Brain microvascular endothelial cell (primary cell): ENCODE results near the gene ACP1.
A peak's percentile ranks its signal among the peaks of the same experiment; 100 is the strongest.

ENCODE experiments used
- DNase-seq: peaks from one replicate; pipeline ENCODE4 v3.0.0-alpha.2; 2020
- H3K27ac ChIP-seq: fragments of 250-450 bp; sonication (Bioruptor Pico); 2 replicates; pipeline ENCODE4 v1.5.1; 2020; ENCODE audit warnings: mild to moderate bottlenecking, moderate library complexity
- H3K27me3 ChIP-seq: fragments of 250-450 bp; sonication (Bioruptor Pico); replicated peaks from 2 replicates; pipeline ENCODE4 v1.5.1; 2020; ENCODE audit warnings: mild to moderate bottlenecking
- H3K36me3 ChIP-seq: fragments of 250-450 bp; sonication (Bioruptor Pico); replicated peaks from 2 replicates; pipeline ENCODE4 v1.5.1; 2020; ENCODE audit warnings: mild to moderate bottlenecking
- H3K4me3 ChIP-seq: 2 replicates; pipeline ENCODE4 v1.5.1; 2011; ENCODE audit warnings: low read depth, mild to moderate bottlenecking, control low read depth, low read length, moderate library complexity
- in situ Hi-C: cut with HindIII; loops from 2 replicates; pipeline ENCODE4 v1.10.0; 2017; ENCODE audit warnings: low sequenced_read_pairs, low pct_ligation_motif_present
- TF ChIP-seq, protein P1 (sequence below): IDR thresholded peaks from 2 replicates; pipeline ENCODE4 v1.5.1; 2011; ENCODE audit warnings: low read depth, mild to moderate bottlenecking, moderate library complexity, low read length, control low read depth, inconsistent platforms; ENCODE audit errors: missing control alignments

ACP1 gene

DNA sequence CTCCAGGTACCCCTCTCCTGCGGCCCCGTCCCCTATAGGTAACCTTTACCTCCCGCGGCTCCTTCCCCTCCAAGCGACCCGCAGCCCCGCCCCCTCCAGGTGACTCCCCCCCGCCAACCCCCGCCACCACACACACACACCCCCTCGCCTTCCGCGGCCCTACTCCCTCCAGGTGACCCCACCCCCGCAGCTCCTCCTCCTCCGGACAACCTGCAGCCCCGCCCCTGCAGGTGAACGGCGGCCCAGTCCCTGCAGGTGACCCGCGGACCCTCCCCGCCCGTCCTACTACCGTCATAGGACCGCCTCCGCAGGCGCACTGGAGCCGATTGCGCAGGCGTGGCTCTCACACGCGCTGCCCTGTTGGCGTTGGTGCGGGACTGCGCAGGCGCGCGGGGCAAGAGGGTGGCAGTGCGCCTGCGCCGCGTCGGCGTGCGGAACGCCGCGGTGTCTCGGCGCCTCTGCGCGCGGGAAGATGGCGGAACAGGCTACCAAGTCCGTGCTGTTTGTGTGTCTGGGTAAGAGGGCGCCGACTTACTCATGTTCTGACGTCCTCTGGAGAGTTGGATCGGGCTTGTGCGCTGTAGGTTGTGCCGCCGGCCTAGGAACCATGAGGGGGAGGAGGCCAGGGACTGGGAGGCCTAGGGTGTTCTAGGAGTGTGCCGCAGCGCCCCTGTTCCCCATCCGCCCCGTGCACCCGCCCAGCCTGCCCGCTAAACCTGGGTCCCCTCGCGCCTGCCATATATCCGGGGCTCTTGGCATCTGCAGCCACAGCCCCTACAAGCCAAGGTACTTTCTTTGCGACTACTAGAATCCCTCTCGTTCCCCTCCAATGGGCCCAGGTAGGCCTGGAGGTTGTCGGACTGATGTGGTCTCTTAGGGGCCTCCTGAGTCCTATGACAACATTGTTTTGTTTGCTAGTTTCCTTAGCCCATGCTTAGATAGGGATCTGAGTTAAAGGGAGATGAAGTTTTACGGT lies at the start of gene ACP1:
Gene ACP1, plus strand, starts transcription at position 455 of the 976 bp plus-strand sequence. Its CDS starts 18 bp downstream, at position 473.
- H3K36me3 ChIP-seq = no peaks in the 10 kb centered on the region
- in situ Hi-C loops = no loop called here
- H3K27me3 ChIP-seq = no peaks in the 10 kb centered on the region
- peak; percentile 84 for DNase-seq
- peak within 1 kb of the TSS; percentile 77 for H3K27ac ChIP-seq
- peak within 1 kb of the TSS; percentile 94 for H3K4me3 ChIP-seq
- TF ChIP-seq, protein P1, sequence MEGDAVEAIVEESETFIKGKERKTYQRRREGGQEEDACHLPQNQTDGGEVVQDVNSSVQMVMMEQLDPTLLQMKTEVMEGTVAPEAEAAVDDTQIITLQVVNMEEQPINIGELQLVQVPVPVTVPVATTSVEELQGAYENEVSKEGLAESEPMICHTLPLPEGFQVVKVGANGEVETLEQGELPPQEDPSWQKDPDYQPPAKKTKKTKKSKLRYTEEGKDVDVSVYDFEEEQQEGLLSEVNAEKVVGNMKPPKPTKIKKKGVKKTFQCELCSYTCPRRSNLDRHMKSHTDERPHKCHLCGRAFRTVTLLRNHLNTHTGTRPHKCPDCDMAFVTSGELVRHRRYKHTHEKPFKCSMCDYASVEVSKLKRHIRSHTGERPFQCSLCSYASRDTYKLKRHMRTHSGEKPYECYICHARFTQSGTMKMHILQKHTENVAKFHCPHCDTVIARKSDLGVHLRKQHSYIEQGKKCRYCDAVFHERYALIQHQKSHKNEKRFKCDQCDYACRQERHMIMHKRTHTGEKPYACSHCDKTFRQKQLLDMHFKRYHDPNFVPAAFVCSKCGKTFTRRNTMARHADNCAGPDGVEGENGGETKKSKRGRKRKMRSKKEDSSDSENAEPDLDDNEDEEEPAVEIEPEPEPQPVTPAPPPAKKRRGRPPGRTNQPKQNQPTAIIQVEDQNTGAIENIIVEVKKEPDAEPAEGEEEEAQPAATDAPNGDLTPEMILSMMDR = no peak

DNA sequence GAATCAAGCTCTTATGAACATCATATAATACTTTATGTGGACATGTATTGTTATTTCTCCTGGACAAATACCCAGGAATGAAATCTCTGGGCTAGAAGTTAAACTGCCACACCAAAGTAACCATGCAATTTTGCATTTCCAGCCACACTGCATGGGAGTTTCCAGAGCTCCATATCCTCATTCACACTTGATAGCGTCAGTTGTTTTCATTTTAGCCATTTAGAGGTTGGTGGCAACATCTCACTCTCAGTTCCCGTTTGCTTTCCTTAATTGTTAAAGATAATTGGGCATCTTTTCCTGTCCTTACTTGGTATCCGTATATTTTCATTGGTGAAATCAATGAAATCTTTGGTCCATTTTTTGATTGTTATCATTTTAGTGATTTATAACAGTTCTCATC lies 48.7 kb upstream of the ACP1 start:
- H3K27me3 ChIP-seq = no peaks in the 10 kb centered on the region
- H3K36me3 ChIP-seq = no peaks in the 10 kb centered on the region
- DNase-seq = no peak
- in situ Hi-C loops = no loop called here
- H3K4me3 ChIP-seq = no peak overlapping the region
- TF ChIP-seq, protein P1 = no peak
- H3K27ac ChIP-seq = no peak overlapping the region

DNA sequence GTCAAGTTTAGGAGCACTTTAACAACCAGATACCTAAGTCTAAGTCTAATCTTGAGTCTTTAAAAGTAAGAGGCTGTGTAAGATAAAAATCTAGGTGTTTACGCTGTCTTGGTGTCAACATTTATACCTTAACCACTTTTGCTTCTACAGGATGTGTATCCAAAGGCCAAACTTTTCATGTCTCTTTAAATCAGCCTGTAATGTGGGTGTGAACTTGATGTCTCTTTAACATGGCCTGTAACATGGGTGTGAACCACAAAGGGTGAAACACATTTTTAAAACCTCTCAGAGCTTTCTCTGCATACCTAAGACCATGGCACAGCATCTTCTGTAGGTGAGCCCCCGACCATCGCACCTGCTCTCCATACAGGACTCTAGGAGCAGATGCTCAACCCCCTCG lies 41.3 kb upstream of the ACP1 start:
- no peak overlapping the region for H3K27ac ChIP-seq
- no peak for DNase-seq
- no peaks in the 10 kb centered on the region for H3K36me3 ChIP-seq
- no peaks in the 10 kb centered on the region for H3K27me3 ChIP-seq
- no peak overlapping the region for H3K4me3 ChIP-seq
- TF ChIP-seq, protein P1 = no peak
- in situ Hi-C loops = no loop called here

DNA sequence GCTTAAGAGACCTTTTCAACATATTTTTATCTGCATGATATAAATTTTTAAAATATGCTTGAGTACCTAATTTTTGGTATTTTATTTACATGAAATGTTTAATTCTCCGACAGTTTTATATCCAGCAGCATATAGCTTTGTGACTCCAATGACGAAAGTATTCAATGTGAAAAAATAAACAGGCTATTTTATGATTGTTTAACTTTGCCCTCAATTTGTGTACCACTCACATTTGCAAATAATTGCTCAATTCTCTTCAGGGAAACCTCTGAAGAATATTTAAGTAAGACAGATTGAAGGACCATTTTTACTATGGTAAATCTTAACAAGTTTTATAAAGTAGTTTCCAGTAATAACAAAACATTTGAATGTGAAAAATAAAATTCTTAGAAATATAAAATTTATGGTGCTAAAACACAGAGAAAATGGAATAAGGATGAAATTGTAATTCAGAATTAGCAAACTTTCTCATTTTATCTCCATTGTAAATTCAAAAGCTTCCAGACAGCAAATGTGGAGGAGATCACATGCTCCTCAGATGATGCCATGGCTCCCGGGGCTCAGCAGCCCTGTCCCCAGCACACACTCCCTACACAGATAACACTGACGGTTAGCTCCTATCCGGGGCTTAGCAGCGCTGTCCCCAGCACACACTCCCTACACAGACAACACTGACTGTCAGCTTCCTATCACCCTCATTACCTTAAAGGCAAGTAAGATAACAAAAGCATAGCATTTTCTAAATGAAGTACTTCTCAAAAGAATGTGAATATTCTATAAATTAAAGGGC lies 40.6 kb upstream of the ACP1 start:
- no peaks in the 10 kb centered on the region for H3K36me3 ChIP-seq
- in situ Hi-C loops = no loop called here

DNA sequence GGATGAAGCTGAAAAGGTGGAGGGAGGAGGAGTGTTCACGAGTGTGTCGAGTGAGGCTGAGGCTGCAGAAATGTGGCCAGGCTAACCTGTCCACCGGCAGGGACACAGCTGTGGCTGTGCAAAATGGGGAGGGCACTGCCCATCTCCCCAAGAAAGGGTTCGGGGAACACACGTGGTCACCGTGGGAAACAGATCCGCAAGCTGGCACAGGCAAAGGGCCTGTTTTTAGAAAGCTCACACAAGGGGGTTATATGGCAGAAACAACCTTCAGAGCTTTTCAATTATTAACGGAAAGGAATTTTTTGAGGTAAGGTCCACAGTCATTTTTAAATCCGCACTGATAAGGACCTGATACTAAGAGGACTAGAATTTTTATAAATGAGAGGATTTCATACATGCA lies 36.6 kb upstream of the ACP1 start:
- TF ChIP-seq, protein P1 = no peak
- Histone ChIP-seq H3K36me3 (no peaks in the 10 kb centered on the region), H3K27ac (no peak overlapping the region), H3K27me3 (no peaks in the 10 kb centered on the region), H3K4me3 (no peak overlapping the region)
- DNase-seq = no peak
- in situ Hi-C loops = no loop called here

More for the DNA sequence above, 40.6 kb upstream of the ACP1 start:
- Histone ChIP-seq H3K4me3 (no peak overlapping the region), H3K27me3 (no peaks in the 10 kb centered on the region), H3K27ac (no peak overlapping the region)
- DNase-seq = no peak
- TF ChIP-seq, protein P1 = no peak
